Measurements from ENCODE around the gene EIF3A.
A peak's percentile ranks its signal among the peaks of the same experiment; 100 is the strongest.
"Not testable (repeated sequence)": the region's sequence is repeated elsewhere in the genome, so short reads cannot be mapped to it uniquely, and the experiment has no call there.

EIF3A gene

GRCh38 chr10:119080521-119081259 lies at the start of gene EIF3A:
TSS of gene EIF3A (minus strand) at chr10:119080817. CDS start at chr10:119080676, 141 bp downstream.
- peak; percentile 57 to 95 (median 84) for DNase-seq

- DNase-seq = no peak
Measured at GRCh38 chr10:119129721-119130120, 49.1 kb upstream of the EIF3A start.

DNA sequence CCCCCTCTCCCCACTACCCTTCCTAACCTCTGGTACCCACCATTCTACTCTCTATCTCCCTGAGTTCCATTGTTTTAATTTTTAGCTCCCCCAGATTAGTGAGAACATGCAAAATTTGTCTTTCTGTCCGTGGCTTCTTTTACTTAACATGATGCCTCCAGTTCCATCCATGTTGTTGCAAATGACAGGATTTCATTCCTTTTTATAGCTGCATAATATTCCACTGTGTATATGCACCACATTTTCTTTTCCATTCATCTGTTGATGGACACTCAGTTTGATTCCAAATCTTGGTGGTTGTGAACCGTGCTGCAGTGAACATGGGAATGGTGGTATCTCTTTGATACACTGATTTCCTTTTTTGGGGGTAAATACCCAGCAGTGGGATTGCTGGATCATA lies 45.3 kb upstream of the EIF3A start:
- no peak for DNase-seq

GRCh38 chr10:119120875-119121274 lies 40.3 kb upstream of the EIF3A start:
- no peak for DNase-seq

GRCh38 chr10:119120413-119120867 lies 39.8 kb upstream of the EIF3A start:
- DNase-seq = no peak

DNA sequence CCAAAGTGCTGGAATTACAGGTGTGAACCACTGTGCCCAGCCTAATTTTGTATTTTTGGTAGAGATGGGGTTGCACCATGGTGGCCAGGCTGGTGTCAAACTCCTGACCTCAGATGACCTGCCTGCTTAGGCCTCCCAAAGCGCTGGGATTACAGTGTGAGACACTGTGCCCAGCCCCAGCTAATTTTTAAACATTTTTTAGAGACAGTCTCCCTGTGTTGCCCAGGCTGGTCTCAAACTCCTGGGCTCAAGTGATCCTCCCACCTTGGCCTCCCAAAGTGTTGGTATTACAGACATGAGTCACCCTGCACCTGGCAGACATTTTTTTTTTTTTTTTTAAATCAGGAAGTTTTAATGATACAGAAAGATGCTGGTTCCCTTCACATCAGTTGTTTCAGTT lies 38.8 kb upstream of the EIF3A start:
- DNase-seq = no peak

- no peak for DNase-seq
Measured at GRCh38 chr10:119118231-119118630, 37.6 kb upstream of the EIF3A start.

DNA sequence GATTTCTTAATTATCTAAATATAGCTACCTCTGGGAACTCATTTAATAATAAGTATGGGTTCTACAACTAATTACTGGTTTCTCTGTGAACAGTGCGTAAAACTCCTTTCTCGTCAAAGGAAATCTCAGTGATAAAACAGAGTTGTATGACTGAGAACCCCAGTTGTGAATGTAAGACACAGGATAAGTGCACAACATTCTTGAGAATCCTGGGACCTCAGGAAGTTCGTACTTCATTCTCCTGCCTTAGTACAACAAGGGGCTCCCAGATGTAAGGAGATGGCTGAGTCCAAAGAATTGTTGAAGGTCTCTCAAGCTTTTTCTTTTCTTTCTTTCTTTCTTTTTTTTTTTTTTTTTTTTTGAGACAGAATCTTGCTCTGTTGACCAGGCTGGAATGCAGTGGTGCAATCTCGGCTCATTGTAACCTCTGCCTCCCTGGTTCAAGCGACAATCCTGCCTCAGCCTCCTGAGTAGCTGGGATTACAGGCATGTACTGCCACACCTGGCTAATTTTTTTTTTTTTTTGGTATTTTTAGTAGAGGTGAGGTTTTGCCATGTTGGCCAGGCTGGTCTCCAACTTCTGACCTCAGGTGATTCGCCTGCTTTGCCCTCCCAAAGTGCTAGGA lies 35.8 kb upstream of the EIF3A start:
- DNase-seq = no peak

GRCh38 chr10:119115926-119116325 lies 35.3 kb upstream of the EIF3A start:
- no peak for DNase-seq

- no peak for DNase-seq
Measured at GRCh38 chr10:119113751-119114732, 33.4 kb upstream of the EIF3A start.

- DNase-seq = no peak
Measured at GRCh38 chr10:119112056-119112455, 31.4 kb upstream of the EIF3A start.

- DNase-seq = not testable (repeated sequence)
Measured at GRCh38 chr10:119107771-119108170, 27.2 kb upstream of the EIF3A start.

- DNase-seq = not testable (repeated sequence)
Measured at GRCh38 chr10:119107106-119107505, 26.5 kb upstream of the EIF3A start.

DNA sequence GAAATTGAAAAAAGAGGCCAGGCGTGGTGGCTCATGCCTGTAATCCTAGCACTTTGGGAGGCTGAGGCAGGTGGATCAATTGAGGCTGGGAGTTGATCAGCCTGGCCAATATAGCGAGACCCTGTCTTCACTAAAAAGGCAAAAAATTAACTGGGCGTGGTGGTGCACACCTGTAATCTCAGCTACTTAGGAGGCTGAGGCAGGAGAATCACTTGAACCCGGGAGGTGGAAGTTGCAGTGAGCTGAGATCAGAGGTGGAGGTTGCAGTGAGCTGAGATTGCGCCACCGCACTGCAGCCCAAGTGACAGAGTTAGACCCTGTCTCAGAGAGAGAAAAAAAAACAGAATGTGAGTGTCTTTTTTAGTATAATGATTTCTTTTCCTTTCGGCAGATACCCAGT lies 25.3 kb upstream of the EIF3A start:
- DNase-seq = not testable (repeated sequence)

- no peak for DNase-seq
Measured at GRCh38 chr10:119105155-119105554, 24.5 kb upstream of the EIF3A start.

DNA sequence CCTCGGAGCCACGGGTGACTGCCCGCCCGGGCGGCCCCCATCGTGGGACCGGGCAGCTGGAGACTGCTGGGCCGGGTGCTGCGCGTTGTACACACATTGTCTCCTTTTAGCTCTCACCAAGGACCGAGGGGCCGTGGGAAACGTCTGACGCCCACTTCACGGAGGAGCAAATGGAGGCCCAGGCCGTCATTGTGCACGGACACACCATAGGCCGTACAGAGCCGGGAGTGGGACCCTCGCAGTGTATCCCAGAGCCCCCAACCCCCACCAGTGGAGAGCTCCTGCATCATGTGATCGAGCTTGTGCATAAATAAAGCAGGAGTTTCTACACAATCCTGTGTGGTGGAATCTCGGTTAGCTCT lies 24.0 kb upstream of the EIF3A start:
- peak in 29 of 56 donors; percentile 1 to 51 (median 26) for DNase-seq

GRCh38 chr10:119103903-119104653 lies 23.5 kb upstream of the EIF3A start, which contains the start of gene DENND10:
TSS of gene DENND10 (plus strand) at chr10:119104113. CDS start at chr10:119104143, 30 bp downstream.
- DNase-seq = peak in 55 of 56 donors; percentile 38 to 94 (median 81)

DNA sequence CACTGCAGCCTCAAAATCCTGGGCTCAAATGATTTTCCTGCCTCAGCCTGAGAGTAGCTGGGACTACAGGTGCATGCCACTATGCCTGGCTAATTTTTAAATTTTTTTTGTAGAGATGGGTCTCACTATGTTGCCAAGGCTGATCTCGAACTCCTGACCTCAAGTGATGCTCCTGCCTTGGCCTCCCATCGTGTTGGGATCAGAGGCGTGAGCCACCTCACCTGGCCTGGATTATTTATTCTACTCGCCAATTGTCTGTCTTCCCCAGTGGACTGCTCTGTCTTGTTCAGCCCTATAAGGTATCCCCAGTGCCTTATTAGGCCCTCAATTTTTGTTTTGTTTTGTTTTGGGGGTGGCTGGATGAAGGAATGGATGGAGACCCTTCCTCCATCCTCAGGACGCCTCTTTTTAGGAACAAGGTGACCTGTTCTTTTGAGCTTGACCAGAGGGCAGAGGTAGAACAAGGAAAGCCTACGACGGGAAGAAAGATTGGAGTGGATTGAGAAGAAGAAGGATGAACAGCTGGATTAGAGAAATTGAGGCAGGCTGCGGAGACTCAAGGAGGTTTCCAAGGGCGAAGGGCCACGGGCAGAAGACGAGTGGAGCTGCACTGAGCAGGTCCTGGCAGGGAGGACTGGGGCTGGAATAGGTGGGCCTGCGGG lies 22.8 kb upstream of the EIF3A start:
- DNase-seq = no peak

GRCh38 chr10:119101366-119102098 lies 20.9 kb upstream of the EIF3A start:
- no peak for DNase-seq
